ENCODE data around the gene ZFYVE1.
A peak's percentile ranks its signal among the peaks of the same experiment; 100 is the strongest.
"Not testable (repeated sequence)": the region's sequence is repeated elsewhere in the genome, so short reads cannot be mapped to it uniquely, and the experiment has no call there.

ZFYVE1 gene

GRCh38 chr14:73026845-73027542 is at the start of gene ZFYVE1:
Gene ZFYVE1 (minus strand): TSS chr14:73027106. CDS start chr14:73024508, 2,598 bp downstream.
- peak; percentile 97 for DNase-seq (ENCODE audit: low read depth)

- no peak for DNase-seq (ENCODE audit: low read depth)
These were observed 42.7 kb upstream of the ZFYVE1 start for GRCh38 chr14:73069585-73069984.

GRCh38 chr14:73058922-73059673 is 32.2 kb upstream of the ZFYVE1 start:
- peak; percentile 18 for DNase-seq (ENCODE audit: low read depth)

GRCh38 chr14:73058224-73058921 is 31.5 kb upstream of the ZFYVE1 start, which contains the start of gene RBM25:
Gene RBM25 (plus strand): TSS chr14:73058534. CDS start chr14:73071642, 13,108 bp downstream.
- DNase-seq (ENCODE audit: low read depth), result peak; percentile 94

- no peak for DNase-seq (ENCODE audit: low read depth)
These were observed 31.0 kb upstream of the ZFYVE1 start for GRCh38 chr14:73057944-73058223.

- no peak for DNase-seq (ENCODE audit: low read depth)
These were observed 28.3 kb upstream of the ZFYVE1 start for GRCh38 chr14:73055251-73055650.

GRCh38 chr14:73049428-73049827 is 22.5 kb upstream of the ZFYVE1 start:
- no peak for DNase-seq (ENCODE audit: low read depth)

GRCh38 chr14:73047808-73048207 is 20.9 kb upstream of the ZFYVE1 start:
- no peak for DNase-seq (ENCODE audit: low read depth)

GRCh38 chr14:73036706-73037450 is 10.0 kb upstream of the ZFYVE1 start:
- DNase-seq (ENCODE audit: low read depth), result not testable (repeated sequence)

- no peak for DNase-seq (ENCODE audit: low read depth)
These were observed 1.1 kb upstream of the ZFYVE1 start for GRCh38 chr14:73027984-73028383.

GRCh38 chr14:73027546-73027945 is 640 bp upstream of the ZFYVE1 start:
- DNase-seq (ENCODE audit: low read depth), result no peak

GRCh38 chr14:73026243-73026844 is 562 bp downstream of the ZFYVE1 start:
- no peak for DNase-seq (ENCODE audit: low read depth)

GRCh38 chr14:73025544-73025943 is 1.4 kb downstream of the ZFYVE1 start:
- no peak for DNase-seq (ENCODE audit: low read depth)

GRCh38 chr14:73022051-73022450 is 4.9 kb downstream of the ZFYVE1 start:
- DNase-seq (ENCODE audit: low read depth), result no peak

GRCh38 chr14:73016011-73016410 is 10.9 kb downstream of the ZFYVE1 start:
- DNase-seq (ENCODE audit: low read depth), result not testable (repeated sequence)

GRCh38 chr14:73015552-73015951 is 11.4 kb downstream of the ZFYVE1 start:
- DNase-seq (ENCODE audit: low read depth), result not testable (repeated sequence)

GRCh38 chr14:73014105-73014504 is 12.8 kb downstream of the ZFYVE1 start:
- DNase-seq (ENCODE audit: low read depth), result no peak

GRCh38 chr14:73011189-73011588 is 15.7 kb downstream of the ZFYVE1 start:
- DNase-seq (ENCODE audit: low read depth), result not testable (repeated sequence)

- DNase-seq (ENCODE audit: low read depth), result peak; percentile 23
These were observed 18.4 kb downstream of the ZFYVE1 start for GRCh38 chr14:73008501-73008900.

- no peak for DNase-seq (ENCODE audit: low read depth)
These were observed 19.1 kb downstream of the ZFYVE1 start for GRCh38 chr14:73007835-73008234.

GRCh38 chr14:73004641-73005040 is 22.3 kb downstream of the ZFYVE1 start:
- DNase-seq (ENCODE audit: low read depth), result not testable (repeated sequence)

- no peak for DNase-seq (ENCODE audit: low read depth)
These were observed 23.2 kb downstream of the ZFYVE1 start for GRCh38 chr14:73003681-73004080.
